AG20443 (cell line): Measurements from ENCODE around the gene BCL2L2.

Experiments used
- DNase-seq: peaks from one replicate; pipeline ENCODE4 v3.0.0; 2012; ENCODE audit warnings: low spot score, mixed read lengths

The BCL2L2 gene

DNA sequence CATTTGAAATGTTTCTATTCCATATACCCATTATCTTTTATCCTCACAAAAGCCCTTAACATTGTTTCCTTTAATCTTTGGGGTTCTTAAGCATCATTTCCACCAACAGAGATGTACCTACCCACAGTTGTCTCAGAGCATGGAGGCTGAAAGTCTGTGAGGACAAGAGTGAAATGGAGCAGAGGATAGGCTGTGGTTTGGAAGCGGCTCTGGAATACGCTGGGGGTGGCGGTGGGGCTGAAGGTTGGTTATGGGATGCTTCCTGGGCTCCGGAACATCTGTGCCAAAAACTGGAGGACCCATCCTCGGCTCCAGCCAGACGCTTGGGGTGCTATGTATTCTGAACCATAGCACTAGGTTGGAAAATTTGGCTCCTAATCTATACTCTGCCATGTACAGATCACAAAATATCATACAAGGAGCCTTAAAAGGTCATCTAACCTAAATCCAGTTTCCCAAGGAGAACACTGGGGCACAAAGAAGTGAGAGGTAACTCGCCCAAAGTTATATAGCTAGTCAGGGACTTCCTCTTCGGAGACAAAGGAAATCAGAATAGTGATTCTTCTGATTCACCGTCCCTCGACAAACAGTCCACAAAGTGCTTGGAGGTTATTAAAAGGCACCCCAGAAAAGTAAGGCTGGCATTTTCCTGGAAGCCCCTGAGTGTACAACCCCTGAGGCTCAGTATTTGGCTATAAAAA, 6.5 kb upstream of the BCL2L2 start:
- no peak for DNase-seq

DNA sequence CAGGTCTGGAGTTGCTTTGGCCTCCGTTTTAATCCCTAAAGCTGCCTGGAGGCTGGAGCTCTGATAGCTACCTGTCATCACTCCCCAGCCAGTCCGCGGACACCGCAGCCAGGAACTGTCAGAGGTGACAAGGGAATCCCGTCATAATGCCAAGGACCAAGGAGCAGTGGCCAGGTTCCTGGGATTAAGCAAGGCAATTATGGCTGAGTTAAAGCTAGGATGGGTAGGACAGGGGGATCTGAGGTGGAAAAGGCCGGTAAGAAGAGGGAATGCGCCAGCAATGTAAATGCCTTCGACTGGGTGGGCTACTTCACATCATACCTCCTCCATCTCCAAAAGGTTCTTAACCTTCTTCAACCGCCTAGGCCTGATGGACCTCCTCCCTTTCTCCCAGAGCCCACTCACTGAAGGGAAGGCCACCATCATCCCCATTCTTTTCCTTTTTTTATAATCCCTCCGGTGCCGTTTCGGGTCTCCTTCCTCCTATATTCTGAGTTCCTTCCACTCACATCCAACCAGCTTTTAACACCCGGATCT, 5.9 kb upstream of the BCL2L2 start:
- DNase-seq = no peak

DNA sequence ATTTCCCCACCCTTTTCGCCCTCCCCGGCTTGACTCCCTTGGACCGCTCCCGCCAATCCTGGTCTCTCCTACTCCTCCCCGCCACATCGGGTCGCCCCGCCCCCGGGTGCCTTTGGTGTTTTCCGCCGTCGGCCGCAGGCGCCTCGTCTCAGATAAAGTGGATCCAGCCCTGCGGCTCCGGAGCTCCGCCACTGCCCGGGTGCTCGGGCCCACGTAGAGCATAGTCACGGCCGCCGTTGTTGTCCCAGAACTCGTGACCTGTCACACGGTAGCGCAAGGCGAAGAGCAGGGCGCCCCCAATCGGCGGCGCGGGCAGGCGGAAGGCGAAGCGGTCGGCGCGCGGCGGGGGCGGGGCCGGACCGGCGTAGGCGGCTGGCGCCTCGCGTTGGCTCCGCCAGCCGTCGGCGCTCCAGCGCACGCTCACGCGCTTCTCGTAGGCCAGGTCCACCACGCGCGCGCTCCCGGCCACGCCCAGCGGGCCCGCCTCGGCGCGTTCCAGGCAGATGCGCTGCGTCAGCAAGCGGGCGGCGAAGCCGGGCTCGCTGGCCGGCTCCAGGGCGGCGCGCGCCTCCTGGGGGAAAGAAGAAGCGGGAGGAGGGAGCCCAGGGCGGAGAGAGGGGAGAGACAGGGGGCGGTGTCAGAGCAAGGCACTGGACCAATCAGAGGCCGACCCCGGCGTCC, 5.2 kb upstream of the BCL2L2 start:
- peak; percentile 98 for DNase-seq

DNA sequence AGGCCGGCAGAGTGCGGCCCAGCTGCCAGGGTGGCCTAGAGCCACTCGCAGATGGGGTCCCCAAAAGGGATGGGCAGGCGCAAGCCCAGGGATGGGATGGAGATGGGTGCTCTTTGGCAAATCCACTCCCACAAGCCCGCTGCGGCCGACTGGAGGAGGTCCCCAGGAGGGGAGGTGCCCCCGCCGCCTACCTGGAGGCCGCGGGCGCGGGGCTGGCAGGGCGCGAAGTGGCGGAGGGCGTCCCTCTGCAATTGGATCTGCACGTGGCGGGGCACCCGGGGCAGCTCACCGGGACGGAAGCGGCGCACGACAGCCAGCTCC, 4.7 kb upstream of the BCL2L2 start:
- DNase-seq = no peak

DNA sequence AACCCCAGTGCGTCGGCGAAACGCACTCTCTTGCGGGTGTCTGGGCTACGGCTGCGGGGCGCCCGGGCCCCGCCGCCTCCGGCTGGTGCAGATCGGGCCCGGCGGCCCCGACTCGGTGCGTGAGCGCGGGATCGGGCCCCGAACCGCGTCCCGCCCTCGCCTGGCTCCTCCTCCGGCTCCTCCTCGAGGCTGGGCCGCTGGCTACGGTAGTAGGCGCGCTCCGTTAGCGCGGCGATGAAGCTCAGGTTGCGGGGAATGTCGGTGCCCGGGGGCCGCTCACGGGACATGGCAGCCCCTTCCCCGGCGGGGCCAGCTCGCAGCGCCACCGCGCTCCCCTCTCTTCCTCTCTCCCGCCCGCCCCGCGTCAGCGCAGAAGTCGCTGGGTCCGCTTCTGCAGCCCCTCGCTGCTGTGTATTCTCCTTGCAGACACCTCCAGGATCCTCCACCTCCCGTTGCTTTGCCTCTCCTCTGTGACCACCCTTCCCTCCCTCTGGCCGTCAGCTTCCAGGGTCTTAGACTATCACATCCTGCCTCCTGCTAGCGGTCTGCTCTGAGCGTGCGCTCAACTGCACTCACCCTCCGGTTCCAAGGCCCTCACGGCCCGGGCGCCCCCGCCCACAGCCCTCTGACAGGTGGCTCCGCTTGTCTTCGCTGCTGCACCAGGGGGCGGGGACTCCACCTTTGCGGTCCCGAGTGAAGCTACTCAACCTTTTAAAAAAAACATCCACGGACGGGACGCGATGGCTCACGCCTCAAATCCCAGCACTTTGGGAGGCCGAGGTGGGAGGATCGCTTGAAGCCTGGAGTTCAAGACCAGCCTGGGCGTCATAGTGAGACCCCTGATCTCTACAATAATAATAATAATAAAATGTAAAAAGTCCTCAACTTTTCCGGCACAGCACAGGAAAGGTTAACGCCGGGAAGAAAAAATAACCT, 4.1 kb upstream of the BCL2L2 start, which contains the start of gene PPP1R3E:
Gene PPP1R3E (minus strand): TSS at position 570 of the 936 bp plus-strand sequence. CDS start 283 bp downstream, at position 287.
- peak; percentile 69 for DNase-seq

GRCh38 chr14:23307146-23307530, 505 bp downstream of the BCL2L2 start:
- DNase-seq = no peak

DNA sequence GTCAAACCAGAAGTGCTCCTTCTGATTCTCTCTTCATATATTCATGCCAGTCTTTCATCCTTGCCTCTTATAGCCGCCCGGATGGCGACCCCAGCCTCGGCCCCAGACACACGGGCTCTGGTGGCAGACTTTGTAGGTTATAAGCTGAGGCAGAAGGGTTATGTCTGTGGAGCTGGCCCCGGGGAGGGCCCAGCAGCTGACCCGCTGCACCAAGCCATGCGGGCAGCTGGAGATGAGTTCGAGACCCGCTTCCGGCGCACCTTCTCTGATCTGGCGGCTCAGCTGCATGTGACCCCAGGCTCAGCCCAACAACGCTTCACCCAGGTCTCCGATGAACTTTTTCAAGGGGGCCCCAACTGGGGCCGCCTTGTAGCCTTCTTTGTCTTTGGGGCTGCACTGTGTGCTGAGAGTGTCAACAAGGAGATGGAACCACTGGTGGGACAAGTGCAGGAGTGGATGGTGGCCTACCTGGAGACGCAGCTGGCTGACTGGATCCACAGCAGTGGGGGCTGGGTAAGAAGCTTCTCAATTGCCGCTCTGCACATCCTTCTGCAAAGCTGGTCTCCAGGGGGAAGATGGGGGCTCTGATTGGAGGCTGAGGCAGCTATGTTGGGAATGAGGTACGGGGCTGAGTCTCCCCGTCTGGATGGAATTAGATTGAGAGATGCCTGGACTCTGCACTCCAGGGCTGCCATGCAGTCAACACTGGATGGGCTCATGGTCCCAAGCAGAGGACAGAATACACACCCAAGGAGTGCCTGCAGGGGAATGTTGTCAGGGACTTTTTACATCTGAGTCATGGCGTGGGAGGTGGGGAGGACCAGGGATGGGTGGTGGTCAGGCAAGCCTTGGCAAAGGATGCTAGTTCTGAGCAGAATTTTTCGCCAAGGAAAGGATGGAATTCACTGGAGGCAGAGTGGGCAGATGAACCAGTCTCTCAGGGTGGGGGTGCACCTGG, 1.3 kb downstream of the BCL2L2 start:
- DNase-seq = no peak

DNA sequence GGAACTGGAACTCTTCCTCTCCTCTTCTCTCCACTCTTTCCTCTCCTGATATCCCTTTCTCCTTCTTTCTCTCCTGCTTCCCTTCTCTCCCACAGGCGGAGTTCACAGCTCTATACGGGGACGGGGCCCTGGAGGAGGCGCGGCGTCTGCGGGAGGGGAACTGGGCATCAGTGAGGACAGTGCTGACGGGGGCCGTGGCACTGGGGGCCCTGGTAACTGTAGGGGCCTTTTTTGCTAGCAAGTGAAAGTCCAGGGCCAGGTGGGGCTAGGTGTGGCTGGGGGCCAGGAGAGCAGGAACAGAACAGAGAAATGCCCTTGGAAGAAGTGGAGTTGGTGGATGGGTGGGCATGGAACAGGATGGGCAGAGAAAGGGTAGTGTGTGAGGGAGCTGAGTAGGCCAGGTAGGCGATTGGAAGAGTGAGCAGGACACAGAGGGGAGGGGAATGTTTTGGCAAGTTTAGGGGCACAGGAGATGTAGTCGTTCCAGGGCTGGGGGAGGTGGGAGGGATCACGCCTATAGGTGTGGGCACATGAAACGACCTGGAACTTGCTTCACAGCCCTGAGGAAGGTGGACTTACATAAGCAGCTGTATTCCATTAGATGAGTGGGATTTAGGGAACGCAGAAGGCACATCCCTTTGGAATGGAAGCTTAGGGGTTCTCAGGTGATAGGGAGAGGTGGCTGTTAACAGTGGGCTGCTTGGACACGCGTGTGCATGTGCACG, 2.2 kb downstream of the BCL2L2 start:
- DNase-seq = no peak

- no peak for DNase-seq
Measured at GRCh38 chr14:23310546-23310945, 3.9 kb downstream of the BCL2L2 start.

DNA sequence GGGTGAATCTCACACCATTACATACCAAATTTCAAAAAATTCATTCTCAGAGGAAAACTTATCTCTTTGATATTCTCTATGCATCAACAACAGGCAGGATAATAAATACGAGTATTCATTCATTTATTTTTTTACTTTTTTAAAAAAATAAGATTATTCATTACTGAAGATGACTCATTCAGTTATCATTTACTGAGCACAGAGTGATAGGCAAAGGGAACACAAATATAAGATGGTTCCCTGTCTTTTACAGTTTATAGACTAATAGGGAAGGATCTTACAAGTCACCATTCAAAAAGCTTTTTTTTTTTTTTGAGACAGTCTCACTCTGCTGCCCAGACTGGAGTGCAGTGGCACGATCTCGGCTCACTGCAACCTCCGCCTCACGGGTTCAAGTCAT, 9.7 kb downstream of the BCL2L2 start:
- DNase-seq = no peak

DNA sequence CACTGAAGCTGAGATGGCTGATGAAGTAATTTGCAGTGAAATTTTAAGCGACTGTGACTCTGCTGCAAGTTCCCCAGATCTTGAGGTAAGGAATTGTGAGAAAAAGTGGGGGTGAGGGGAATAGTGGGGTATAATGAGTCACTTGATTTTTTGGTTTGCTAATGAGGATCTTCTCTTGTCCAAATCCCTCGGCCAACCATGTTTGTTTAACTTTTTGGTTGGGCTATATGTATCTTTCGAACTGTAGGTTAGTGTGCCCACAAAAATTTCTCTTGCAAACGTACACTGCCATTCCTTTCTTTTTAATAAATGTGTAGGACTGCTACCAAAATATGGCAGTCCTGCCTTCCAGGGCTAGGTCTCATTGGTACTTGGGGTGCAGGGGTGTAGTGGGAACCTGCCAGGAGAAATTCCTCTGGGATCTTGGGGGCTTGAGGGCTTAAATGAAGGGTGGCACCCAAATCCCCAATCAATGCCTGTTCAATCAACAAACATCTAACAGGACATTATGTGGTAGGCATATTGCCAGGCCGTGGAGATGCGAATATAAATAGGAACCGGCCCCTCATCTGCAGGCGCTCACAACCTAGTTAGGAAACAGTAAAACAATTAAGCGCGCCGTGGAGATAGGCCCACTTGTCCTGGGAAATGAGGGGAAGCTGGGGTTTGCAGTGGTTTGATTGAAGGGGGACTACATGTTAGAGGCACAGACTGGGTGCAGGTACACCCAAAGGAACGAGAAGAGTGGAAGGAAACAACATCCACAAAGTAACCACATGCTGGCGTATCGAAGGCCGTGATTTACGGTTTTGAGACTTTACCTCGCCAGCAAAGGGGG, 13.3 kb downstream of the BCL2L2 start:
- DNase-seq = no peak

DNA sequence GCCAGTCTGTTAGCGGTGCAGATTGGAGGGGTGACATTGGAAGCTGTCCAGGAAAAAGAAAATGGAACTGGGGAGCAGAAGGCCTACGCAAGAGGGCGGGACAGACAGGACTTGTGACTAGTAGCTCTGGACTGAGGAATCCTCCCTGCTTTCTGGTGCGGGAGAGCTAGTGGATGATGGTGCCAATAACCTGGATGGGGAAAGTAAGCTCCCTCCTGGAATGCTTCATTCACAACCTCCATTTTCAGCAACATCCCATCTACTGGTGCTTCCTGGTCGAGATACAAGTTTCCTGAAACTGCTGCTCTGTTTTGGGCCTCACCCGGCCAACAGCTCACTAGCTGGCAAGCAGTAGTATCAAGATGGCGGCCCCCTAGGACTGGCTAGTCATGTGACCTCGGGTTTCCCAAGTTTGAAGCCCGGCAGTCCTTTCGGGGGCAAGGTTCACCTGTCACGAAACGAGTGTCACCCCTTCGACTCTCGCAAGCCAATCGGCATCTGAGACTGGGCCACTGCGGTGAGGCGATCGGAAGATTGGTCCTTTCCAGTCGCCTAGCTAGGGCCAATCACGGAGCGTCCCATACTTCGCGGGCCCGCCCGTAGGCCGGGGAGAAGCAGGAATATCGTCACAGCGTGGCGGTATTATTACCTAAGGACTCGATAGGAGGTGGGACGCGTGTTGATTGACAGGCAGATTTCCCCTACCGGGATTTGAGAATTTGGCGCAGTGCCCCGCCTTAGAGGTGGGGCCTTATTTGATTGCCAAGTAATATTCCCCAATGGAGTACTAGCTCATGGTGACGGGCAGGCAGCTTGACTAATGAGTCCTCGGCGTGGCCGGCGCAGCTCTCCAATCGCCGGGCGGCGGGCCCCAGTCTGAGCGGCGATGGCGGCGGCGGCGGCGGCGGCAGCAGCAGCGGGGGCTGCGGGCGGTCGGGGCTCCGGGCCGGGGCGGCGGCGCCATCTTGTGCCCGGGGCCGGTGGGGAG, 14.2 kb downstream of the BCL2L2 start, which contains the start of gene PABPN1:
Gene PABPN1 (plus strand): TSS at position 874 of the 988 bp plus-strand sequence. CDS start 13 bp downstream, at position 887.
- DNase-seq = peak; percentile 97

- peak; percentile 72 for DNase-seq
Measured at GRCh38 chr14:23321572-23322547, 15.2 kb downstream of the BCL2L2 start.

GRCh38 chr14:23322568-23323517, 16.2 kb downstream of the BCL2L2 start:
- no peak for DNase-seq

DNA sequence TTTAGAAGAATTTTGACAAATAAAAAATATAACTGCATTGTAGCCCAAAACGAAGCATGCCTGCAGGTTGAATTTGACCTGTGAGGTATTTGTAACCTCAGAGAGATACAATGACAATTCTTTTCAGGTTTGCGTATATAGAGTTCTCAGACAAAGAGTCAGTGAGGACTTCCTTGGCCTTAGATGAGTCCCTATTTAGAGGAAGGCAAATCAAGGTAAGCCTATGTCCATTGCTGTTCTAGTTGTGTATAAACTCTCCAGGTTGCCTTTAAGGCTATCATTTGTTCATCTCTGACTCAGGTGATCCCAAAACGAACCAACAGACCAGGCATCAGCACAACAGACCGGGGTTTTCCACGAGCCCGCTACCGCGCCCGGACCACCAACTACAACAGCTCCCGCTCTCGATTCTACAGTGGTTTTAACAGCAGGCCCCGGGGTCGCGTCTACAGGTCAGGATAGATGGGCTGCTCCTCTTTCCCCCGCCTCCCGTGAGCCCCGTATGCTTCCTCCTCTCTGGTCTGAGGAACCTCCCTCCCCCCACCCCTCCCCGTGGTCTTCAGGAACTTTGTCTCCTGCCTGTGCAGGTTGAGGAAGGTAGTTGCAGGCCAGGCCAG, 17.3 kb downstream of the BCL2L2 start:
- DNase-seq = no peak
